Measurements from ENCODE around the gene CALHM3. TPM values are rescaled to one million over a fixed set of nuclear protein-coding genes. Genes with fewer than 3 reads are reported as not detected.

CALHM3 gene
- polyA plus RNA-seq, 3 donors: 0.04 to 0.62 TPM; not detected in 1

- H2AFZ ChIP-seq (ENCODE audit: insufficient read depth, low read depth, low read length, poor library complexity, severe bottlenecking): no peak overlapping the region
- H4K20me1 ChIP-seq (ENCODE audit: insufficient read depth, low read length): no peaks in the 10 kb centered on the region
- DNase-seq: peak; percentile 65 to 82 (median 76)
- TF ChIP-seq CTCF (IDR thresholded peaks at IDR 0.05): peak; percentile 81
- Mint-ChIP-seq H3K9me3 (peaks cover 0 to 2% (median 0%) of the 10 kb centered on the region in 7 donors), H3K4me3 (no peak overlapping the region), H3K36me3 (no peaks in the 10 kb centered on the region), H3K27ac (no peak overlapping the region), H3K27me3 (ENCODE audit: low read depth in 3 of 3) (peaks cover 0 to 3% (median 2%) of the 10 kb centered on the region in 3 donors), H3K4me1 (peaks cover 11% of the 10 kb centered on the region)
- H3K9me3 ChIP-seq (replicated peaks in 1 of 2; ENCODE audit: control insufficient read depth in 1 of 2, insufficient read depth in 1 of 2, low read length in 2 of 2): no peaks in the 10 kb centered on the region
- intact Hi-C loops (cut with micrococcal nuclease): loop anchor here in 1 of 2 donors (10.0 kb wide), 1 partner anchor 567 kb away; the partner anchor contains the start of gene CNNM2
- H3K27me3 ChIP-seq (ENCODE audit: control insufficient read depth in 2 of 2, insufficient read depth in 2 of 2, low read length in 2 of 2): no peaks in the 10 kb centered on the region
- H3K79me2 ChIP-seq (ENCODE audit: insufficient read depth, low read length): no peaks in the 10 kb centered on the region
- no peak overlapping the region for H3K9ac ChIP-seq (ENCODE audit: insufficient read depth, low read length, poor library complexity, severe bottlenecking)
- WGBS (ENCODE audit: insufficient coverage): 66% methylated on average over 8 of the region's 12 CpGs
- H3K4me1 ChIP-seq (ENCODE audit: control insufficient read depth in 1 of 2, insufficient read depth in 2 of 2, low read length in 2 of 2): peaks cover 6 to 11% of the 10 kb centered on the region in 2 donors
- no peak overlapping the region for H3K4me2 ChIP-seq (replicated peaks; ENCODE audit: extremely low read depth, low read length, poor library complexity, severe bottlenecking)
- H3K36me3 ChIP-seq (replicated peaks in 1 of 2; ENCODE audit: control insufficient read depth in 1 of 2, insufficient read depth in 2 of 2, low read length in 2 of 2): no peaks in the 10 kb centered on the region
- H3K27ac ChIP-seq (ENCODE audit: low read depth in 1 of 2, low read length in 2 of 2): no peak overlapping the region
- no peak overlapping the region for H3K4me3 ChIP-seq (replicated peaks in 1 of 3; ENCODE audit: low read depth in 2 of 3, low read length in 3 of 3)
Measured at GRCh38 chr10:103481974-103482531, 3.0 kb upstream of the CALHM3 start.

GRCh38 chr10:103480521-103480920 lies 1.5 kb upstream of the CALHM3 start:
- 78% methylated on average over 3 of the region's 5 CpGs for WGBS (ENCODE audit: insufficient coverage)
- H2AFZ ChIP-seq (ENCODE audit: insufficient read depth, low read depth, low read length, poor library complexity, severe bottlenecking): peak overlapping the region; percentile 41
- Mint-ChIP-seq H3K27ac (peak overlapping the region in 3 of 7 donors; percentile 10 to 45 (median 38)), H3K27me3 (ENCODE audit: low read depth in 3 of 3) (peaks cover 0 to 2% (median 0%) of the 10 kb centered on the region in 3 donors), H3K4me1 (peaks cover 12% of the 10 kb centered on the region), H3K9me3 (peaks cover 0 to 2% (median 0%) of the 10 kb centered on the region in 7 donors), H3K4me3 (no peak overlapping the region), H3K36me3 (no peaks in the 10 kb centered on the region)
- no peaks in the 10 kb centered on the region for H3K36me3 ChIP-seq (replicated peaks in 1 of 2; ENCODE audit: control insufficient read depth in 1 of 2, insufficient read depth in 2 of 2, low read length in 2 of 2)
- DNase-seq: no peak
- no peak overlapping the region for H3K27ac ChIP-seq (ENCODE audit: low read depth in 1 of 2, low read length in 2 of 2)
- H4K20me1 ChIP-seq (ENCODE audit: insufficient read depth, low read length): no peaks in the 10 kb centered on the region
- TF ChIP-seq CTCF (IDR thresholded peaks at IDR 0.05): no peak
- no peak overlapping the region for H3K4me3 ChIP-seq (replicated peaks in 1 of 3; ENCODE audit: low read depth in 2 of 3, low read length in 3 of 3)
- H3K4me1 ChIP-seq (ENCODE audit: control insufficient read depth in 1 of 2, insufficient read depth in 2 of 2, low read length in 2 of 2): peaks cover 13 to 22% of the 10 kb centered on the region in 2 donors
- no peaks in the 10 kb centered on the region for H3K9me3 ChIP-seq (replicated peaks in 1 of 2; ENCODE audit: control insufficient read depth in 1 of 2, insufficient read depth in 1 of 2, low read length in 2 of 2)
- no peak overlapping the region for H3K9ac ChIP-seq (ENCODE audit: insufficient read depth, low read length, poor library complexity, severe bottlenecking)
- H3K79me2 ChIP-seq (ENCODE audit: insufficient read depth, low read length): no peaks in the 10 kb centered on the region
- no peaks in the 10 kb centered on the region for H3K27me3 ChIP-seq (ENCODE audit: control insufficient read depth in 2 of 2, insufficient read depth in 2 of 2, low read length in 2 of 2)
- intact Hi-C loops (cut with micrococcal nuclease): loop anchor here in 1 of 2 donors (10.0 kb wide), 1 partner anchor 566 kb away; the partner anchor contains the start of gene CNNM2
- H3K4me2 ChIP-seq (replicated peaks; ENCODE audit: extremely low read depth, low read length, poor library complexity, severe bottlenecking): no peak overlapping the region

Data from CD14-positive monocyte (primary cell).